ENCODE data around the gene GRIK4.
"Not testable (repeated sequence)": the region's sequence is repeated elsewhere in the genome, so short reads cannot be mapped to it uniquely, and the experiment has no call there.

GRIK4 gene

DNA sequence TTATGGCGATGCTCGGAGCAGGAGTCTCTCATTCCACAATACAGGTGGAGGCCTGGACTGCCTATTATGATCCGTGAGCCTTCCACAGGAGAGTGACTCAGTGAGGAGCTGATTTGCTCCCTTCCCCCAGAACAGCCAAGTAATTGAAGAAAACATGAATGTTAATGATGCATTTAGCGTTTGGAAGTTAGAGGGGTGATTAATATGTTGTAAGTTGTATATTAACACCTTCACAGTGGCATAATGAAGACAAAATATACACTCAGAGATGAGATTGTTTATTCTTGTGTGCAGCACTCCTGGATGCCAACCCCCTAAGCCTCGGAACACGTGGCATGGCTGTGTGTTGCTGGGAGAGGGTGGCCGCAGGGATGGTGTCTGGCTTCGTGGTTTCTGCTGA lies 98.6 kb downstream of the GRIK4 start:
- no peak for DNase-seq

GRCh38 chr11:120611581-120611980 lies 100.0 kb downstream of the GRIK4 start:
- DNase-seq, result no peak

- peak; percentile 82 for DNase-seq
Measured at GRCh38 chr11:120612513-120613263, 101.1 kb downstream of the GRIK4 start.

GRCh38 chr11:120613264-120614226 lies 102.0 kb downstream of the GRIK4 start:
- peak; percentile 35 for DNase-seq

GRCh38 chr11:120615391-120615790 lies 103.8 kb downstream of the GRIK4 start:
- DNase-seq, result no peak

DNA sequence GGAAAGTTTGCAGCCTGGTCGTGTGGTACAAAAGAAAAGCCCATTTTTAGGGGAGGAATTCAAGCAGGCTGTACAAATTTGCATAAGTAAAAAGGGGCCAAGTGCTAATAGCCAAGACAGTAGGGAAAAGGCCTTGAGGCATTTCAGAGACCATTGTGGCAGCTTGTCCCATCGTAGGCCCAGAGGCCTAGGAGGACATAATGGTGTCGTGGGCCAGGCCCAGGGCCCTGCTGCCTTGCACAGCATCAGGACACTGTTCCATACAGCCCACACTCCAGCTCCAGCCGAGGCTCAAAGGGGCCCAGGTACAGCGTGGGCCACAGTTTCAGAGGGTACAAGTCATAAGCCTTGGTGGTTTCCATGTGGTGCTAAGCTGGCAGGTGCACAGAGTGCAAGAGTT lies 106.9 kb downstream of the GRIK4 start:
- DNase-seq, result no peak

DNA sequence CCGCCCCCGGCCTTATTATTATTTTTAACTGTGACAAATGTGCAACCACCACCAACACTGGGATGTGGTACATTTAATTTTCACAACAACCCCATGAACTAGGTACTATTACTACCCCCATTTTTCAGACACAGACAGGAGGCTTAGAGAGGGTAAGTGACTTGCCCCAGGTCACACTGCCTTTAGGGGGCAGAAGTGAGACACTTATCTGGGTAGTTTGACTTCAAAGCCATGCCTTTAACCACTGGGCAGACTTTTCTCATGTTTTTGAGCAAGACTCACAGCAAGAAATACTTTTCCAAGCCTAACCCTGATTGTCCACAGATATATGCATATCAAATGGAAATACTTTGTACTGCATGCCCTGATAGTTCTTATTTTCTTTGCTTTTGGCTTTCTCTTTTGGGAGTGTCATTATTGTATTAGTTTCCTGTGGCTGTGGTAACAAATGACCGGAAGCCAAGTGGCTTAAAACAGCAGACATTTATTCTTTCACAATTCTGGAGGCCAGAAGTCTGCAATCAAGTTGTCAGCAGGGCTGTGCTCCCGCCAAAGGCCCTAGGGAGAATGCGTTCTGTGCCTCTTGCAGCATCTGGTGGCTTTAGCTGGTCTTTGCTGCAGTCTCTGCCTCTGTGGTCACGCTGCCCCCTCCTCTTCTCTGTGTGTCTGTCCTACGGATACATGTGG lies 110.8 kb downstream of the GRIK4 start:
- DNase-seq, result peak; percentile 54

GRCh38 chr11:120624992-120625391 lies 113.4 kb downstream of the GRIK4 start:
- not testable (repeated sequence) for DNase-seq

DNA sequence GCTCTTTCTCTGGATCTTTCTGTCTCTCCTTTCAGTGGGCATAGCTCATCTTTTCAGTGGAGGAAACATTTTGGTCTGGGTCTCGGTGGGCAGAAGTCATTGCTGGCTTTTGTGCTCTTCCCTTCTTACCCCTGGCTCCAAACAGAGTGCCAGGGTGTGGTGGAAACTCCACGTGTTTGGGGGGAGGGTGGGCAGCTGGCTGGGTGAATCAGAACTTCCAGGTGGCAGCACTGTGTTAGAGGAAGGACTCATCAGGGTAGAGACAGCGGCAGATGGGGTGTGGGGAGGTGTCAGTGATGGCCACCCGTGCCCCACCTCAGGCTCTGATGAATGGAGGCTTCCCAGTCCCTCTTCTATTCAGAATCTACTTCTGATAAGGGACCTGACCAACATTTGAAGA lies 114.0 kb downstream of the GRIK4 start:
- DNase-seq, result no peak

GRCh38 chr11:120626791-120627190 lies 115.2 kb downstream of the GRIK4 start:
- DNase-seq, result no peak

- DNase-seq, result no peak
Measured at GRCh38 chr11:120627327-120628163, 116.0 kb downstream of the GRIK4 start.

GRCh38 chr11:120629407-120630080 lies 118.0 kb downstream of the GRIK4 start:
- DNase-seq, result no peak

- DNase-seq, result no peak
Measured at GRCh38 chr11:120630122-120630521, 118.6 kb downstream of the GRIK4 start.

- DNase-seq, result no peak
Measured at GRCh38 chr11:120632579-120632978, 121.0 kb downstream of the GRIK4 start.

DNA sequence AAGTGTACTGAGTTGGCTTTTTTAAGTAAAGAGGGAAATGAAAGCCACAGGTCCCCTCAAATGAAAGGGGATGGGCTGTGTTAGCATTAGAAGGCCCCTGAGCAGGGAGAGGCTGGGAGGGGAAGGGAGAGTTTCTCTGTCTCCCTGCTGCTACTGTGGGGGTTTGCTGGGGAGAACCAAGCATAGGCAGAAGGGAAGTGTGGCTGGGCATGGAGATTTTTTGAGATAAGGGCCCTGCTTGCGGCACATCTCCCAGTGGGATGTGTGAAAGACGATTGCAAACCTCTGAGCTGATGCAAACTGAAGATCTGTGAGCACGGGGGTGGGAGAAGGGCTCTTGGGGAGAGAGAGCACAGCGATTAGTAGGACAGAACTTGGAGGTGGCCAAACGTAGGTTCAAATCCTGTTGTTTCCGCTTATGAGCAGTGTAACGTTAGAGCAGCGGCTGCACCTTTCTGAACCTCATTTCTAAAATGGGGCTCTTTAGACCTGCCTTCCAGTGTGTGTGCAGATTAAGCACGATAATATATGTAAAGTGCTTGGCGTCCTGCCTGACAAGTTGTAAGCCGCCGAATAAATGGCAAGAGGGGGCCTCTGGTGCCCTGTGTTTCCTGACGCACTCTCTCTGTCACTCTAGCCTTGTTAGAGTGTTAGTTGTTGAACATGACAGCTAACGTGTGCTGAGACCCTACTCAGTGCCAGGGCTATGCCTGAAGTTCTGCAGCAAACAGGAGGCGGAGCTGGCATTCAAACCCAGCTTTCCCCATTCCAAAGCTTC lies 122.3 kb downstream of the GRIK4 start:
- DNase-seq, result no peak

GRCh38 chr11:120634706-120635105 lies 123.2 kb downstream of the GRIK4 start:
- no peak for DNase-seq

DNA sequence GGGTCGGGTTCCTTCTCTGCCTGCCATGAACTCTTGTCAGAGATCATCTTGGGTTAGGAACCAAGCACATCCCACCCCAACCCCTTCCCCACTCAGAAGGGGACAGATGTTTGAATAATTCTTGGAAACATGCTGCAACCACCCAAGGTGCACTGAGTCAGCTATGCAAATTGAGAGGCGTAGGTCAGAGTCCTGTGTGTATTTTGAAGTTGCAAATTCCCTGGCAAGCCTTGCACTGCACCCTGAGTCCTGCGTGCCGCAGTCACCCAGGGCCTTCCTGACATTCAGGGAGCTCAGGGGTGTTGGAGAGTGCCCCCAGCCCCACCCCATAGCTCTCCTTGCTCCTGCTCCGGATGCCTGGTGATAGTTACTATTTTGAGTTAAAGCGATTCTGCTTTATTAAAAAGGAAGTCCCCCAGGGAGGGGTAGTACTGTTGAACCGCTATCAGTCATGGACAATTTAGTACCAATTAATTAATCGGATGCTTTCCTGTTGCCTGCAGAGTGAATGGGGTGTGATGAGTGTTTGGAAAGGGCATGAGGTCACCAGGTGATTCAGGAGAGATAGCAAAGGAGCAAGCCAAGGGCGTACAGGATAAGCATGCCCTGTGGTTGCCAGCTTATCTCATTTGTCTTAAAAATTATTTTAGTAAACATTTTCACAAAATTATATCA lies 123.7 kb downstream of the GRIK4 start:
- no peak for DNase-seq

DNA sequence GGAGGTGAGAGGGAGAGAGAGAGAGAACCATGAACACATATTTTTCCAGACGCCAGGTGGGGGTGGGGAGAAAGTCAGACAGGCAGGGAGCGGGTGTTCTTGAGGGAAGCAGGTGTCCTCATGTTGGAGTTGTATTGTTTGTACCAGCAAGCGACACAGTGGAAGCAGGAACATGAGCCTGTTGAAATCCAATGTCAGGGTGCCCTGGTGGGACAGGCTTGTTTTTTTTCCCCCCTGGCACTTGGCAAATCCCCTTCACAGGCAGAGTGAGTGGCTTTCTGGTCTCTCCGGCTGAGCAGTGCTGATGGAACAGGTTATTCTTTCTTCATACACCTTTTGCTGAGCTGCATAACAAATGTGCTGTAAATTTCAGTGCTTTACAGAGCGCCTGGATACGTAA lies 125.6 kb downstream of the GRIK4 start:
- DNase-seq, result no peak

- no peak for DNase-seq
Measured at GRCh38 chr11:120642196-120642894, 130.8 kb downstream of the GRIK4 start.

DNA sequence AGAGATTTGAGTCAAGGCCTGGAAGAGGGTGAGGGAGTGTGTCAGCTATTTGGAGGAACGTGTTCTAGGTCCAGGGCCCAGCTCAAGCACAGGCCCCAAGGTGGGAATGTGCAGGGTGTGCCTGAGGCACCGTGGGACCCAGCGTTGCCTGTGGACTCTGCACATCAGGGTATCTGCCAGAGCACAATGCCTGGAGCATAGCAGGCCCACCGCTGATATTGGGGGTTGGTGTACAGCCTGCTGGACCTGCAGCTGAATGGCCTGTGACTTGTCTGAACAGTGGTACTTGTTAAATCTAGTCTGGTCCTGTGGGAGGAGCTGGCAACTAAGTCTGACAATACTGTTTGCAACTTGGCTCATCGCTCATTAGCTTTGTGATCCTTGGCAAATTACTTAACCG lies 131.7 kb downstream of the GRIK4 start:
- no peak for DNase-seq
